ENCODE results near the gene CLEC20A.

DNA sequence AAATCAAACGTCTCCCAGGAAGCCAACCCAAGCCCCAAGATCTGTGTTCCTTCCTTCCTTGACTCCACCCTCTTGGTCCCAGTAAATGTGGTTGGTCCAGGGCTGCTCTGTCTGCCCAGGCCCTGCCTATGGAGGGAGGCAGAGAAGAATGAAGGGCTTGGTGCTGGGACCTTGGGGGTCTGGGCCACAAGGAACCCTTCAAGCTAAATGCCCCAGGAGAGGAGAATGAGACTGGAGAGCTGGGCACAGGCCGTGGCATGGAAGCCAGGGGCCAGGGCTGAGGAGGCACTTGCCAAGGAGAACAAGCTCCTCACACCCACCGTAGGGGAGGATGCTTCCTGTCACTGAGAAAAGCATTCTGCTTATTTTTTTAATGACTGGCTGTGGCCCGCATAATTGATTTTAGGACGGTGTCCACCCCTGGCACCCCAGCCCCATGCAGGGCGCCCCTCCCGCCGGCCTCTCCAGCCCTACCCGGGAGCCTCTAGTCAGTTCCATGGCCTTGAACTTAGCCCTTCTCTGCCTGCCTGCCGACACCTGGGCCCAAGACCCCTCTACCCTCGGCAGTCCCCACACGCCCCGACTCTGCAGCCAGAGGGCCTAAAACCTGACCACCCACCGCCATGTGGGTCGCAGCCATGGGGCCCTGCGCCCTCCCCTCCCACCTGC is 889 bp downstream of the CLEC20A start:
- TF ChIP-seq POLR2A (IDR thresholded peaks at IDR 0.05; ENCODE audit: low read length) (no peak), GATA1 (IDR thresholded peaks at IDR 0.05; ENCODE audit: low read depth, low read length) (no peak)
